GM12878 (cell line): ENCODE results near the gene THTPA. TPM values are rescaled to one million over a fixed set of nuclear protein-coding genes. Genes with fewer than 3 reads are reported as not detected.
A peak's percentile ranks its signal among the peaks of the same experiment; 100 is the strongest.

ENCODE experiments used
- ATAC-seq: fragments of 200-7000 bp; cut with Tn5 transposase; 3 replicates; pipeline ENCODE4 v1.9.1; 2020; ENCODE audit warnings: mild to moderate bottlenecking, moderate library complexity
- BruUV-seq: library from RNA; stranded (reverse); fragments of 400-500 nt; replicated peaks from 2 replicates; lab custom pipeline; 2021; lab: Mats Ljungman, UMichigan
- CTCF ChIA-PET: fragments of 300-600 bp; sonication (Branson Sonifier 250); formaldehyde crosslinking; extraction: SDS; loops from one replicate; lab custom pipeline; 2021; ENCODE audit warnings: inconsistent platforms; lab: Yijun Ruan, JAX
- POLR2A ChIA-PET: fragments of 350-600 bp; formaldehyde crosslinking; extraction: SDS; loops from one replicate; lab custom pipeline; 2021; ENCODE audit warnings: inconsistent platforms; lab: Charles Lee
- RAD21 ChIA-PET: fragments of 300-600 bp; sonication (Branson Sonifier 250); formaldehyde crosslinking; loops from one replicate; lab custom pipeline; 2023; ENCODE audit warnings: antibody characterized with exemption; ENCODE audit not compliant: unreplicated experiment; lab: Charles Lee
- SMC1A ChIA-PET: fragments of 300-600 bp; sonication (Branson Sonifier 250); formaldehyde crosslinking; loops from one replicate; lab custom pipeline; 2023; ENCODE audit not compliant: unreplicated experiment, uncharacterized antibody; lab: Charles Lee
- DNase-seq: peaks from one replicate; pipeline ENCODE4 v3.0.0-alpha.2; 2011; ENCODE audit warnings: low read depth, low spot score
- FAIRE-seq: peaks from 3 replicates; lab custom pipeline; 2011; peaks lifted over from hg19 to GRCh38; lab: Jason Lieb, UNC
- H2AFZ ChIP-seq: 2 replicates; pipeline ENCODE4 v1.6.0; 2011; ENCODE audit warnings: low read depth, low read length, control low read depth; ENCODE audit not compliant: control insufficient read depth
- H3K27ac ChIP-seq: 2 replicates; pipeline ENCODE4 v1.5.1; 2011; ENCODE audit warnings: control low read depth; ENCODE audit not compliant: control insufficient read depth, insufficient read depth
- H3K27me3 ChIP-seq, 2 experiments: replicated peaks in 1 of 2; 2 replicates each; pipeline versions ENCODE4 v1.6.0 to v1.6.1; 2011; ENCODE audit warnings: low read length in 1 of 2; ENCODE audit not compliant: control insufficient read depth in 2 of 2, insufficient read depth in 2 of 2
- H3K36me3 ChIP-seq, 2 experiments: 2 replicates each; pipeline ENCODE4 v1.5.1; 2011; ENCODE audit warnings: low read length in 1 of 2; ENCODE audit not compliant: control insufficient read depth in 2 of 2, insufficient read depth in 2 of 2
- H3K4me1 ChIP-seq: 2 replicates; pipeline ENCODE4 v1.6.1; 2011; ENCODE audit warnings: mild to moderate bottlenecking, low read length, moderate library complexity, mixed read lengths; ENCODE audit not compliant: control insufficient read depth, insufficient read depth
- H3K4me2 ChIP-seq: 2 replicates; pipeline ENCODE4 v1.6.0; 2011; ENCODE audit warnings: control low read depth; ENCODE audit not compliant: control insufficient read depth, insufficient read depth
- H3K4me3 ChIP-seq: fragments of 200-600 bp; sonication (generic); 2 replicates; pipeline ENCODE4 v1.5.1; 2016
- H3K79me2 ChIP-seq: 2 replicates; pipeline ENCODE4 v1.6.0; 2011; ENCODE audit warnings: low read length; ENCODE audit not compliant: control insufficient read depth, insufficient read depth
- H3K9ac ChIP-seq: 2 replicates; pipeline ENCODE4 v1.8.0; 2011; ENCODE audit warnings: low read length, control low read depth, mixed read lengths; ENCODE audit not compliant: control insufficient read depth, insufficient read depth
- H3K9me3 ChIP-seq: replicated peaks from 3 replicates; pipeline ENCODE4 v1.5.1; 2011; ENCODE audit warnings: mild to moderate bottlenecking, low read length; ENCODE audit not compliant: control insufficient read depth, insufficient read depth
- H4K20me1 ChIP-seq: 2 replicates; pipeline ENCODE4 v1.6.0; 2011; ENCODE audit not compliant: control insufficient read depth, insufficient read depth
- BACH1 ChIP-seq: fragments of 450-650 bp; IDR thresholded peaks from 2 replicates; pipeline ENCODE4 v1.6.1; 2017; ENCODE audit warnings: mild to moderate bottlenecking, borderline replicate concordance
- E4F1 ChIP-seq: fragments of 450-650 bp; IDR thresholded peaks from 2 replicates; pipeline ENCODE4 v1.6.1; 2018; ENCODE audit warnings: borderline replicate concordance, mild to moderate bottlenecking; ENCODE audit not compliant: partially characterized antibody
- ETV6 ChIP-seq, 2 experiments: fragments of 450-650 bp in 1 of 2; IDR thresholded peaks in 1 of 2; conservative IDR thresholded peaks in 1 of 2; 2 replicates each; pipeline ENCODE4 v1.6.1; 2014; ENCODE audit warnings: antibody characterized with exemption in 1 of 2, borderline replicate concordance in 1 of 2, low read depth in 1 of 2, mild to moderate bottlenecking in 1 of 2, moderate library complexity in 1 of 2
- IRF4 ChIP-seq: IDR thresholded peaks from 2 replicates; pipeline ENCODE4 v1.6.1; 2011; ENCODE audit warnings: low read depth, low read length
- KAT2A ChIP-seq: conservative IDR thresholded peaks from 2 replicates; pipeline ENCODE4 v1.6.1; 2011; ENCODE audit warnings: low read depth, low read length; ENCODE audit not compliant: control insufficient read depth
- MTA2 ChIP-seq: fragments of 450-650 bp; IDR thresholded peaks from 2 replicates; pipeline ENCODE4 v1.6.1; 2016; ENCODE audit warnings: low read depth, mild to moderate bottlenecking, moderate library complexity
- NFIC ChIP-seq: IDR thresholded peaks from 2 replicates; pipeline ENCODE4 v1.6.1; 2012; ENCODE audit warnings: low read depth, mild to moderate bottlenecking, inconsistent platforms, low read length, moderate library complexity
- NFYA ChIP-seq: IDR thresholded peaks from 2 replicates; pipeline ENCODE4 v1.6.1; 2011; ENCODE audit warnings: low read depth, mild to moderate bottlenecking, low read length, improper control_type of control experiment, borderline replicate concordance
- PBX3 ChIP-seq: IDR thresholded peaks from 2 replicates; pipeline ENCODE4 v1.6.1; 2011; ENCODE audit warnings: mild to moderate bottlenecking, low read depth, low read length, moderate library complexity; ENCODE audit not compliant: insufficient replicate concordance
- PKNOX1 ChIP-seq: fragments of 450-650 bp; IDR thresholded peaks from 2 replicates; pipeline ENCODE4 v1.6.1; 2016; ENCODE audit warnings: mild to moderate bottlenecking
- POLR2AphosphoS5 ChIP-seq: IDR thresholded peaks from 2 replicates; pipeline ENCODE4 v1.6.1; 2011; ENCODE audit warnings: mild to moderate bottlenecking, low read length, inconsistent platforms
- RUNX3 ChIP-seq: IDR thresholded peaks from 2 replicates; pipeline ENCODE4 v1.6.1; 2012; ENCODE audit warnings: low read length, inconsistent platforms
- WGBS: methylation state at CpG from one replicate; pipeline ENCODE4 v1.1.6; 2016; ENCODE audit warnings: low lambda C conversion rate; ENCODE audit not compliant: insufficient replicate concordance, insufficient coverage; ENCODE audit errors: missing lambda C conversion rate; 5-methylcytosine and 5-hydroxymethylcytosine counted together
- in situ Hi-C: fragments of 300-500 bp; cut with MboI; formaldehyde crosslinking; loops from 9 replicates; pipeline ENCODE4 v1.14.3; 2018; ENCODE audit warnings: mixed read lengths
- intact Hi-C: fragments of 100-400 bp; cut with micrococcal nuclease; formaldehyde crosslinking; loops from one replicate; pipeline ENCODE4 v1.14.2; 2022; ENCODE audit not compliant: unreplicated experiment
- polyA plus RNA-seq, 11 experiments: library from polyadenylated mRNA; depleted of rRNA in 4 of 11; unstranded in 6 of 11; stranded (reverse) in 5 of 11; fragments of >200 nt; fragmentation: Nextera tagmentation in 4 of 11; fragmentation: Illumina TruSeq in 1 of 11; extraction: Ambion mirVana in 4 of 11; extraction: Trizol in 1 of 11; gene quantifications; 1 replicate in 1 of 11; 2 replicates in 10 of 11; pipeline versions ENCODE4 v1.2.1 to v1.2.3, GENCODE V29; 2011 to 2016; ENCODE audit warnings: inconsistent platforms in 2 of 11, missing spikeins in 2 of 11, low read depth in 1 of 11
- total RNA-seq, 4 experiments: library from RNA; depleted of rRNA in 3 of 4; stranded (reverse); fragments of >200 nt in 3 of 4; fragmentation: Illumina TruSeq in 1 of 4; extraction: Trizol in 1 of 4; gene quantifications; 2 replicates each; pipeline versions ENCODE4 v1.2.1 to v1.2.3, GENCODE V29; 2013 to 2021

The THTPA gene
- total and polyA plus RNA-seq, 10 of the 15 experiments (the other 5 are each of a cell fraction or from before 2014, with no cell fraction given), result 3.1 to 24.9 (median 12.8) TPM

GRCh38 chr14:23604148-23604547, 48.1 kb downstream of the THTPA start:
- ChIA-PET CTCF (interaction anchor here (3.3 kb wide), 1 partner anchor 29 kb away, joined by 18 read pairs; no protein-coding TSS in a partner anchor), SMC1A (no interaction called here), POLR2A (no interaction called here), RAD21 (no interaction called here)
- peaks cover 58% of the 10 kb centered on the region for H3K4me1 ChIP-seq
- H3K9ac ChIP-seq, result no peak overlapping the region
- no peak for FAIRE-seq
- in situ Hi-C loops, result no loop called here
- no peaks in the 10 kb centered on the region for H4K20me1 ChIP-seq
- no peaks in the 10 kb centered on the region for H3K79me2 ChIP-seq
- 97% methylated on average over 2 of the region's 2 CpGs for WGBS
- H3K36me3 ChIP-seq, result no peaks in the 10 kb centered on the region
- no peak overlapping the region for H3K4me3 ChIP-seq
- no peak overlapping the region for H3K27ac ChIP-seq
- no peak for TF ChIP-seq PKNOX1
- no peak for TF ChIP-seq POLR2AphosphoS5
- no peak for TF ChIP-seq ETV6 (conservative IDR thresholded peaks at IDR 0.05 in 1 of 2, IDR thresholded peaks at IDR 0.05 in 1 of 2; ENCODE audit: borderline replicate concordance in 1 of 2, low read depth in 1 of 2)
- no peak for TF ChIP-seq NFYA
- H3K9me3 ChIP-seq, result no peaks in the 10 kb centered on the region; the same call in 2 of the 3 replicates
- intact Hi-C loops, result no loop called here
- no peak overlapping the region for H2AFZ ChIP-seq
- no peak for ATAC-seq
- no peaks in the 10 kb centered on the region for H3K27me3 ChIP-seq
- no peak overlapping the region for H3K4me2 ChIP-seq
- no TSS peak for BruUV-seq
- DNase-seq, result no peak

GRCh38 chr14:23604675-23605170, 48.7 kb downstream of the THTPA start:
- H4K20me1 ChIP-seq, result no peaks in the 10 kb centered on the region
- no peak for ATAC-seq
- H3K4me1 ChIP-seq, result peaks cover 58% of the 10 kb centered on the region
- H3K4me3 ChIP-seq, result no peak overlapping the region
- H3K79me2 ChIP-seq, result no peaks in the 10 kb centered on the region
- ChIA-PET RAD21 (interaction anchor here (0.5 to 3.3 kb wide), 2 partner anchors 27 to 1090 kb away, joined by 3 to 35 read pairs; no protein-coding TSS in a partner anchor), SMC1A (interaction anchor here (1.8 to 3.0 kb wide), 3 partner anchors 13 to 27 kb away, joined by 4 to 21 read pairs (median 14); no protein-coding TSS in a partner anchor), POLR2A (no interaction called here), CTCF (interaction anchor here (0.9 to 4.5 kb wide), 5 partner anchors 15 to 693 kb away, joined by 3 to 51 read pairs (median 3); no protein-coding TSS in a partner anchor)
- in situ Hi-C loops, result no loop called here
- H3K9me3 ChIP-seq, result peaks cover 3% of the 10 kb centered on the region; the same call in 1 of the 3 replicates
- peak overlapping the region; percentile 92 for H3K27ac ChIP-seq
- no TSS peak for BruUV-seq
- no peak for FAIRE-seq
- no peak overlapping the region for H2AFZ ChIP-seq
- peak overlapping the region; percentile 19; the same call in 1 of the 2 replicates for H3K4me2 ChIP-seq
- no peak for DNase-seq
- intact Hi-C loops, result no loop called here
- WGBS, result 96% methylated on average over 3 of the region's 3 CpGs
- no peaks in the 10 kb centered on the region for H3K36me3 ChIP-seq
- no peaks in the 10 kb centered on the region for H3K27me3 ChIP-seq
- H3K9ac ChIP-seq, result no peak overlapping the region
- TF ChIP-seq MTA2 (no peak), BACH1 (no peak), RUNX3 (no peak), IRF4 (no peak), KAT2A (no peak), E4F1 (no peak), PBX3 (no peak), NFIC (no peak)
